Measurements from ENCODE around the gene HIF1A.

- TF ChIP-seq SUZ12 (IDR thresholded peaks at IDR 0.05) (no peak), BHLHE40 (IDR thresholded peaks at IDR 0.05; ENCODE audit: borderline replicate concordance) (no peak), LEF1 (IDR thresholded peaks at IDR 0.05; ENCODE audit: borderline replicate concordance) (no peak), TARDBP (IDR thresholded peaks at IDR 0.05) (no peak), ARNT (IDR thresholded peaks at IDR 0.05) (no peak), FOXM1 (IDR thresholded peaks at IDR 0.05; ENCODE audit: borderline replicate concordance) (no peak), CTBP1 (IDR thresholded peaks at IDR 0.05; ENCODE audit: borderline replicate concordance) (no peak), FOXA1 (IDR thresholded peaks at IDR 0.05) (no peak), ELF4 (IDR thresholded peaks at IDR 0.05) (no peak), ZNF384 (IDR thresholded peaks at IDR 0.05) (no peak), SP1 (IDR thresholded peaks at IDR 0.05) (no peak), FOXK2 (IDR thresholded peaks at IDR 0.05) (no peak), NFRKB (IDR thresholded peaks at IDR 0.05) (no peak), PKNOX1 (IDR thresholded peaks at IDR 0.05) (no peak)
Observed at GRCh38 chr14:61720741-61721140, 25.4 kb downstream of the HIF1A start.

Measured in HEK293T (cell line).